Body of pancreas (tissue), 4 donors: ENCODE results near the gene ARID1B.

Source experiments
- CTCF ChIP-seq, 7 experiments: fragments of 450-650 bp in 4 of 7; fragments of 200-600 bp in 3 of 7; sonication (generic) in 3 of 7; IDR thresholded peaks; one replicate each; pipeline ENCODE4 v1.5.1; 2016 to 2019; ENCODE audit warnings: antibody characterized with exemption in 7 of 7
- POLR2A ChIP-seq, 3 donors: fragments of 450-650 bp; IDR thresholded peaks; one replicate each; pipeline ENCODE4 v1.6.1; 2016; ENCODE audit warnings: antibody characterized with exemption in 3 of 3, mild to moderate bottlenecking in 2 of 3

- TF ChIP-seq CTCF (IDR thresholded peaks at IDR 0.05) (no peak), POLR2A (IDR thresholded peaks at IDR 0.05) (no peak)
These were observed 66.9 kb downstream of the ARID1B start for GRCh38 chr6:156844089-156844488.
